ENCODE data around the gene SORCS3. TPM values are rescaled to one million over a fixed set of nuclear protein-coding genes. Genes with fewer than 3 reads are reported as not detected.

SORCS3 gene
- total RNA-seq, 3 donors from 2014 or later (not counting 1 experiment from before 2014, with no cell fraction given), result 0.05 to 0.09 TPM; not detected in 1

DNA sequence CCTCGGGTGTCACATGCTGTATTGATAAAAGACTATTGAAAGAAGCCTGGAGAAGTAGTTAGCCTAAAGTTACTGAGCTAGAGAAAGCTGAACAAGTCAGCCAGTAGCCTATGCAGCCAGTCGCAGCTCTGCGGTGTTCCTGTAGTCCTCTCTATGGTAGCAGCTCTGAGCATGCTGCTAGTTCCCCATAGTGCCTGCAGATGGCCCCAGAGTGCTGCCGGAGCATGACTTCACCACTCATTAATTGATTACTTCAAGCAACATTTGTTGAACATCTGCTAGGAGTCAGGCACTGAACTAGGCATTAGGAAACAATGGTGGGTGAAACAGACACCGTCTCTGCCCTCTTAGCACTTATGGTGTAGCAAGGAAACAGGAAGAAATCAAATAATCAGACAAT, 422.7 kb downstream of the SORCS3 start:
- peak in 1 of 2 donors; percentile 4 for DNase-seq
- H3K9me3 Mint-ChIP-seq, result peaks cover 2 to 4% of the 10 kb centered on the region in 2 donors
- H3K27me3 ChIP-seq (ENCODE audit: control insufficient read depth, insufficient read depth, low read length), result no peaks in the 10 kb centered on the region
- TF ChIP-seq, protein P1, sequence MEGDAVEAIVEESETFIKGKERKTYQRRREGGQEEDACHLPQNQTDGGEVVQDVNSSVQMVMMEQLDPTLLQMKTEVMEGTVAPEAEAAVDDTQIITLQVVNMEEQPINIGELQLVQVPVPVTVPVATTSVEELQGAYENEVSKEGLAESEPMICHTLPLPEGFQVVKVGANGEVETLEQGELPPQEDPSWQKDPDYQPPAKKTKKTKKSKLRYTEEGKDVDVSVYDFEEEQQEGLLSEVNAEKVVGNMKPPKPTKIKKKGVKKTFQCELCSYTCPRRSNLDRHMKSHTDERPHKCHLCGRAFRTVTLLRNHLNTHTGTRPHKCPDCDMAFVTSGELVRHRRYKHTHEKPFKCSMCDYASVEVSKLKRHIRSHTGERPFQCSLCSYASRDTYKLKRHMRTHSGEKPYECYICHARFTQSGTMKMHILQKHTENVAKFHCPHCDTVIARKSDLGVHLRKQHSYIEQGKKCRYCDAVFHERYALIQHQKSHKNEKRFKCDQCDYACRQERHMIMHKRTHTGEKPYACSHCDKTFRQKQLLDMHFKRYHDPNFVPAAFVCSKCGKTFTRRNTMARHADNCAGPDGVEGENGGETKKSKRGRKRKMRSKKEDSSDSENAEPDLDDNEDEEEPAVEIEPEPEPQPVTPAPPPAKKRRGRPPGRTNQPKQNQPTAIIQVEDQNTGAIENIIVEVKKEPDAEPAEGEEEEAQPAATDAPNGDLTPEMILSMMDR (IDR thresholded peaks at IDR 0.05), result no peak
- no peak overlapping the region for H3K27ac Mint-ChIP-seq
- H3K27me3 Mint-ChIP-seq (ENCODE audit: low read depth in 2 of 2), result peaks cover 0 to 4% of the 10 kb centered on the region in 2 donors
- no peaks in the 10 kb centered on the region for H3K4me1 Mint-ChIP-seq
- H3K27ac ChIP-seq (ENCODE audit: low read length), result no peak overlapping the region
- no peaks in the 10 kb centered on the region for H3K4me1 ChIP-seq (ENCODE audit: control insufficient read depth, insufficient read depth, low read length)
- H3K36me3 ChIP-seq (ENCODE audit: control insufficient read depth, insufficient read depth, low read length), result no peaks in the 10 kb centered on the region
- no peak overlapping the region for H3K4me3 Mint-ChIP-seq
- H3K4me3 ChIP-seq (ENCODE audit: low read length), result no peak overlapping the region
- no peak for ATAC-seq
- no peaks in the 10 kb centered on the region for H3K36me3 Mint-ChIP-seq
- intact Hi-C loops (cut with micrococcal nuclease), result no loop called here
- H3K9me3 ChIP-seq (ENCODE audit: control insufficient read depth, insufficient read depth, low read length), result no peaks in the 10 kb centered on the region
- WGBS (ENCODE audit: insufficient coverage), result 30% methylated on average over 5 of the region's 5 CpGs

- Mint-ChIP-seq H3K9me3 (peaks cover 0 to 4% of the 10 kb centered on the region in 2 donors), H3K4me3 (no peak overlapping the region), H3K27me3 (ENCODE audit: low read depth in 2 of 2) (no peaks in the 10 kb centered on the region), H3K27ac (no peak overlapping the region), H3K36me3 (no peaks in the 10 kb centered on the region), H3K4me1 (no peaks in the 10 kb centered on the region)
- no peak for DNase-seq
- WGBS (ENCODE audit: insufficient coverage), result 76% methylated on average over 3 of the region's 3 CpGs
- Histone ChIP-seq H3K36me3 (ENCODE audit: control insufficient read depth, insufficient read depth, low read length) (no peaks in the 10 kb centered on the region), H3K4me1 (ENCODE audit: control insufficient read depth, insufficient read depth, low read length) (no peaks in the 10 kb centered on the region), H3K9me3 (ENCODE audit: control insufficient read depth, insufficient read depth, low read length) (no peaks in the 10 kb centered on the region), H3K27ac (ENCODE audit: low read length) (no peak overlapping the region), H3K4me3 (ENCODE audit: low read length) (no peak overlapping the region), H3K27me3 (ENCODE audit: control insufficient read depth, insufficient read depth, low read length) (no peaks in the 10 kb centered on the region)
- TF ChIP-seq, protein P1 (IDR thresholded peaks at IDR 0.05), result no peak
- no peak for ATAC-seq
- intact Hi-C loops (cut with micrococcal nuclease), result no loop called here
Measured at GRCh38 chr10:105068497-105068896, 427.4 kb downstream of the SORCS3 start.

- Histone ChIP-seq H3K27ac (ENCODE audit: low read length) (no peak overlapping the region), H3K27me3 (ENCODE audit: control insufficient read depth, insufficient read depth, low read length) (no peaks in the 10 kb centered on the region), H3K4me3 (ENCODE audit: low read length) (no peak overlapping the region), H3K9me3 (ENCODE audit: control insufficient read depth, insufficient read depth, low read length) (no peaks in the 10 kb centered on the region), H3K36me3 (ENCODE audit: control insufficient read depth, insufficient read depth, low read length) (no peaks in the 10 kb centered on the region), H3K4me1 (ENCODE audit: control insufficient read depth, insufficient read depth, low read length) (no peaks in the 10 kb centered on the region)
- no peak overlapping the region for H3K4me3 Mint-ChIP-seq
- TF ChIP-seq, protein P1 (IDR thresholded peaks at IDR 0.05), result no peak
- intact Hi-C loops (cut with micrococcal nuclease), result no loop called here
- ATAC-seq (no peak), DNase-seq (no peak)
- H3K9me3 Mint-ChIP-seq, result peaks cover 0 to 4% of the 10 kb centered on the region in 2 donors
- no CpG with 5 or more reads among the region's 1 CpG for WGBS (ENCODE audit: insufficient coverage)
- no peaks in the 10 kb centered on the region for H3K27me3 Mint-ChIP-seq (ENCODE audit: low read depth in 2 of 2)
- no peak overlapping the region for H3K27ac Mint-ChIP-seq
- no peaks in the 10 kb centered on the region for H3K36me3 Mint-ChIP-seq
- no peaks in the 10 kb centered on the region for H3K4me1 Mint-ChIP-seq
Measured at GRCh38 chr10:105070249-105070648, 429.2 kb downstream of the SORCS3 start.

DNA sequence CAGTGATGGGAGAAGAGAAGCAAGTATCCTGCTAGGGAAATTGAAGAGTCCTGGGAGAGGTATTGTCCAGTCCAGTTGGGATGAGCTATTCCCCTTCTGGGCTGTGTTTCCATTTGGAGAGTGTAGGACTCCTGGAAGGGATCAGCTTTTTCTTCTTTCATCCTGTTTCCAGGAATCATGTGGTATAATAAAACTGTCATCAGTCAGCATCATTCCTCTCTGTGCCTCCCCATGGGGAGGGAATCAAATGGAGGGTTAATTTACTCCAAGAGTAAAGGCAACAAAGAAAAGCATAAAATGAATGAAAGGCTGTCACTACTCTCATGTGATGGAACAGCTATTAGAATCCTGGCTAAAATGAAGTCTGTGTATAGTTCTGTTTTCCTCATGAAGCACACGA, 429.9 kb downstream of the SORCS3 start:
- TF ChIP-seq, protein P1 (IDR thresholded peaks at IDR 0.05), result no peak
- H3K36me3 ChIP-seq (ENCODE audit: control insufficient read depth, insufficient read depth, low read length), result no peaks in the 10 kb centered on the region
- Mint-ChIP-seq H3K4me1 (no peaks in the 10 kb centered on the region), H3K4me3 (no peak overlapping the region), H3K27me3 (ENCODE audit: low read depth in 2 of 2) (no peaks in the 10 kb centered on the region), H3K9me3 (peaks cover 0 to 4% of the 10 kb centered on the region in 2 donors), H3K36me3 (no peaks in the 10 kb centered on the region), H3K27ac (no peak overlapping the region)
- no peak for ATAC-seq
- 30% methylated on average over 1 of the region's 1 CpG for WGBS (ENCODE audit: insufficient coverage)
- no peaks in the 10 kb centered on the region for H3K27me3 ChIP-seq (ENCODE audit: control insufficient read depth, insufficient read depth, low read length)
- no peaks in the 10 kb centered on the region for H3K4me1 ChIP-seq (ENCODE audit: control insufficient read depth, insufficient read depth, low read length)
- DNase-seq, result no peak
- no peaks in the 10 kb centered on the region for H3K9me3 ChIP-seq (ENCODE audit: control insufficient read depth, insufficient read depth, low read length)
- no peak overlapping the region for H3K4me3 ChIP-seq (ENCODE audit: low read length)
- intact Hi-C loops (cut with micrococcal nuclease), result no loop called here
- no peak overlapping the region for H3K27ac ChIP-seq (ENCODE audit: low read length)

All from natural killer cell (primary cell).